ENCODE measurements around the gene ANKRD10.

Gene ANKRD10

DNA sequence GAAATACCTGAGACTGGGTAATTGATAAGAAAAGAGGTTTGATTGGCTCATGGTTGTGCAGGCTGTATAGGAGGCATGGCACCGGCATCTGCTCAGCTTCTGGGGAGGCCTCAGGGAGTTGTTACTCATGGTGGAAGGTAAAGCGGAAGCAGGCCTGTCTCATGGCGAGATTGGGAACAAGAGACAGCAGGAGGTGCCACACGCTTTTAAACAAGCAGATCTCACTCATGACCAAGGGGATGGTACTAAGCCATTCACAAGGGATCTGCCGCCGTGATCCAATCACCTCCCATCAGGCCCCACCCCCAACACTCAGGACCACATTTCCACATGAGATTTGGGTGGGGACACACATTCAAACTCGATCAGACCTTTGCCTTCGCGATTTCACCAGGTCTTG, 86.2 kb downstream of the ANKRD10 start:
- no peak for DNase-seq

All from DMS 273 treated with DMSO at 0.1 percent for 48 hours (cell line).